Activated naive CD4-positive, alpha-beta T cell treated with anti-CD3 and anti-CD28 coated beads, Interleukin-2, amount 50 U/mL, for 24 hours (primary cell): Measurements from ENCODE around the gene C2CD2.

Experiments
- H3K27ac Mint-ChIP-seq: one replicate; pipeline ENCODE4 v1.8.0; 2021; ENCODE audit warnings: mild to moderate bottlenecking, mixed read lengths
- H3K27me3 Mint-ChIP-seq: one replicate; pipeline ENCODE4 v1.8.0; 2021; ENCODE audit warnings: mixed read lengths
- H3K36me3 Mint-ChIP-seq: one replicate; pipeline ENCODE4 v1.8.0; 2021; ENCODE audit warnings: mixed read lengths
- H3K4me1 Mint-ChIP-seq: one replicate; pipeline ENCODE4 v1.8.0; 2021; ENCODE audit warnings: mixed read lengths
- H3K4me3 Mint-ChIP-seq: one replicate; pipeline ENCODE4 v1.8.0; 2021; ENCODE audit warnings: mild to moderate bottlenecking, mixed read lengths
- H3K9me3 Mint-ChIP-seq: one replicate; pipeline ENCODE4 v1.8.0; 2021; ENCODE audit warnings: mixed read lengths

C2CD2 gene

GRCh38 chr21:41899426-41900202 lies 54.2 kb downstream of the C2CD2 start:
- H3K27ac Mint-ChIP-seq, result no peak overlapping the region
- peaks cover 3% of the 10 kb centered on the region for H3K36me3 Mint-ChIP-seq
- H3K9me3 Mint-ChIP-seq, result no peaks in the 10 kb centered on the region
- H3K27me3 Mint-ChIP-seq, result no peaks in the 10 kb centered on the region
- peaks cover 36% of the 10 kb centered on the region for H3K4me1 Mint-ChIP-seq
- H3K4me3 Mint-ChIP-seq, result peak overlapping the region; percentile 39

GRCh38 chr21:41898998-41899397 lies 54.8 kb downstream of the C2CD2 start:
- Mint-ChIP-seq H3K27ac (no peak overlapping the region), H3K4me3 (no peak overlapping the region), H3K9me3 (no peaks in the 10 kb centered on the region), H3K4me1 (peaks cover 36% of the 10 kb centered on the region), H3K27me3 (no peaks in the 10 kb centered on the region), H3K36me3 (peaks cover 3% of the 10 kb centered on the region)

- Mint-ChIP-seq H3K4me3 (no peak overlapping the region), H3K4me1 (peaks cover 36% of the 10 kb centered on the region), H3K36me3 (peaks cover 3% of the 10 kb centered on the region), H3K27ac (no peak overlapping the region), H3K27me3 (no peaks in the 10 kb centered on the region), H3K9me3 (no peaks in the 10 kb centered on the region)
Observed at GRCh38 chr21:41897700-41898099, 56.1 kb downstream of the C2CD2 start.

- peaks cover 36% of the 10 kb centered on the region for H3K4me1 Mint-ChIP-seq
- H3K4me3 Mint-ChIP-seq, result no peak overlapping the region
- H3K36me3 Mint-ChIP-seq, result peaks cover 3% of the 10 kb centered on the region
- H3K27me3 Mint-ChIP-seq, result no peaks in the 10 kb centered on the region
- no peaks in the 10 kb centered on the region for H3K9me3 Mint-ChIP-seq
- H3K27ac Mint-ChIP-seq, result no peak overlapping the region
Observed at GRCh38 chr21:41897047-41897669, 56.7 kb downstream of the C2CD2 start.

- H3K27ac Mint-ChIP-seq, result peak overlapping the region; percentile 15
- no peaks in the 10 kb centered on the region for H3K36me3 Mint-ChIP-seq
- no peaks in the 10 kb centered on the region for H3K9me3 Mint-ChIP-seq
Observed at GRCh38 chr21:41895643-41896493, 58.0 kb downstream of the C2CD2 start.

GRCh38 chr21:41894922-41895557 lies 58.8 kb downstream of the C2CD2 start:
- Mint-ChIP-seq H3K36me3 (no peaks in the 10 kb centered on the region), H3K9me3 (no peaks in the 10 kb centered on the region), H3K4me3 (no peak overlapping the region), H3K27me3 (no peaks in the 10 kb centered on the region), H3K4me1 (peaks cover 26% of the 10 kb centered on the region), H3K27ac (peak overlapping the region; percentile 35)

More at GRCh38 chr21:41895643-41896493, 58.0 kb downstream of the C2CD2 start:
- H3K4me1 Mint-ChIP-seq, result peaks cover 29% of the 10 kb centered on the region
- no peaks in the 10 kb centered on the region for H3K27me3 Mint-ChIP-seq
- peak overlapping the region; percentile 40 for H3K4me3 Mint-ChIP-seq

- H3K36me3 Mint-ChIP-seq, result no peaks in the 10 kb centered on the region
- no peaks in the 10 kb centered on the region for H3K27me3 Mint-ChIP-seq
- H3K27ac Mint-ChIP-seq, result peak overlapping the region; percentile 35
- peaks cover 23% of the 10 kb centered on the region for H3K4me1 Mint-ChIP-seq
- no peak overlapping the region for H3K4me3 Mint-ChIP-seq
- no peaks in the 10 kb centered on the region for H3K9me3 Mint-ChIP-seq
Observed at GRCh38 chr21:41894511-41894910, 59.3 kb downstream of the C2CD2 start.

- Mint-ChIP-seq H3K4me3 (no peak overlapping the region), H3K27me3 (no peaks in the 10 kb centered on the region), H3K27ac (no peak overlapping the region), H3K36me3 (peaks cover 2% of the 10 kb centered on the region), H3K4me1 (peaks cover 17% of the 10 kb centered on the region), H3K9me3 (no peaks in the 10 kb centered on the region)
Observed at GRCh38 chr21:41892726-41893125, 61.1 kb downstream of the C2CD2 start.

- H3K4me3 Mint-ChIP-seq, result no peak overlapping the region
- H3K36me3 Mint-ChIP-seq, result peaks cover 2% of the 10 kb centered on the region
- H3K9me3 Mint-ChIP-seq, result no peaks in the 10 kb centered on the region
- H3K27ac Mint-ChIP-seq, result no peak overlapping the region
- no peaks in the 10 kb centered on the region for H3K27me3 Mint-ChIP-seq
- H3K4me1 Mint-ChIP-seq, result peaks cover 10% of the 10 kb centered on the region
Observed at GRCh38 chr21:41891132-41891531, 62.7 kb downstream of the C2CD2 start.

GRCh38 chr21:41890355-41890754 lies 63.5 kb downstream of the C2CD2 start:
- H3K27ac Mint-ChIP-seq, result no peak overlapping the region
- H3K4me1 Mint-ChIP-seq, result peaks cover 2% of the 10 kb centered on the region
- no peaks in the 10 kb centered on the region for H3K9me3 Mint-ChIP-seq

GRCh38 chr21:41888749-41889376 lies 65.0 kb downstream of the C2CD2 start:
- Mint-ChIP-seq H3K4me1 (no peaks in the 10 kb centered on the region), H3K9me3 (no peaks in the 10 kb centered on the region), H3K4me3 (no peak overlapping the region), H3K36me3 (peaks cover 2% of the 10 kb centered on the region), H3K27me3 (no peaks in the 10 kb centered on the region), H3K27ac (no peak overlapping the region)

More at GRCh38 chr21:41890355-41890754, 63.5 kb downstream of the C2CD2 start:
- Mint-ChIP-seq H3K4me3 (no peak overlapping the region), H3K36me3 (peaks cover 2% of the 10 kb centered on the region), H3K27me3 (no peaks in the 10 kb centered on the region)

GRCh38 chr21:41887667-41888066 lies 66.2 kb downstream of the C2CD2 start:
- Mint-ChIP-seq H3K4me3 (no peak overlapping the region), H3K27me3 (no peaks in the 10 kb centered on the region), H3K36me3 (peaks cover 2% of the 10 kb centered on the region), H3K4me1 (no peaks in the 10 kb centered on the region), H3K27ac (no peak overlapping the region), H3K9me3 (no peaks in the 10 kb centered on the region)

GRCh38 chr21:41886328-41886727 lies 67.5 kb downstream of the C2CD2 start:
- no peaks in the 10 kb centered on the region for H3K9me3 Mint-ChIP-seq
- H3K27ac Mint-ChIP-seq, result no peak overlapping the region
- no peaks in the 10 kb centered on the region for H3K27me3 Mint-ChIP-seq
- H3K4me1 Mint-ChIP-seq, result no peaks in the 10 kb centered on the region
- H3K4me3 Mint-ChIP-seq, result no peak overlapping the region
- peaks cover 2% of the 10 kb centered on the region for H3K36me3 Mint-ChIP-seq

- H3K4me3 Mint-ChIP-seq, result no peak overlapping the region
- no peaks in the 10 kb centered on the region for H3K9me3 Mint-ChIP-seq
- no peaks in the 10 kb centered on the region for H3K27me3 Mint-ChIP-seq
- H3K4me1 Mint-ChIP-seq, result no peaks in the 10 kb centered on the region
- no peak overlapping the region for H3K27ac Mint-ChIP-seq
- H3K36me3 Mint-ChIP-seq, result peaks cover 2% of the 10 kb centered on the region
Observed at GRCh38 chr21:41885341-41886024, 68.3 kb downstream of the C2CD2 start.
